Osteocyte (in vitro differentiated cells): ENCODE data around the gene SEMA3F. TPM values are rescaled to one million over a fixed set of nuclear protein-coding genes. Genes with fewer than 3 reads are reported as not detected.

ENCODE experiments used
- DNase-seq: peaks from one replicate; pipeline ENCODE4 v3.0.0; 2021; ENCODE audit warnings: mixed read lengths; ENCODE audit not compliant: unreplicated experiment; ENCODE audit errors: extremely low spot score
- H3K27ac Mint-ChIP-seq: one replicate; pipeline ENCODE4 v1.8.0; 2021; ENCODE audit warnings: mild to moderate bottlenecking, mixed read lengths; ENCODE audit not compliant: unreplicated experiment
- H3K27me3 Mint-ChIP-seq: one replicate; pipeline ENCODE4 v1.8.0; 2021; ENCODE audit warnings: mixed read lengths; ENCODE audit not compliant: unreplicated experiment
- H3K36me3 Mint-ChIP-seq: one replicate; pipeline ENCODE4 v1.8.0; 2021; ENCODE audit warnings: mixed read lengths; ENCODE audit not compliant: unreplicated experiment
- H3K4me1 Mint-ChIP-seq: one replicate; pipeline ENCODE4 v1.8.0; 2021; ENCODE audit warnings: mixed read lengths; ENCODE audit not compliant: unreplicated experiment
- H3K4me3 Mint-ChIP-seq: one replicate; pipeline ENCODE4 v1.8.0; 2021; ENCODE audit warnings: mild to moderate bottlenecking, moderate library complexity, mixed read lengths; ENCODE audit not compliant: unreplicated experiment
- H3K9me3 Mint-ChIP-seq: one replicate; pipeline ENCODE4 v1.8.0; 2021; ENCODE audit warnings: mixed read lengths; ENCODE audit not compliant: unreplicated experiment
- total RNA-seq: library from RNA; stranded (reverse); gene quantifications from 2 replicates; pipeline ENCODE4 v1.2.1, GENCODE V29; 2021
- TF ChIP-seq, protein P1 (sequence below): fragments of 200-600 bp; sonication (generic); IDR thresholded peaks from 2 replicates; pipeline ENCODE4 v1.5.0; 2021; ENCODE audit warnings: antibody characterized with exemption, mild to moderate bottlenecking, moderate library complexity

Gene SEMA3F
- total RNA-seq, 1 donor from 2014 or later, result 11.8 TPM

DNA sequence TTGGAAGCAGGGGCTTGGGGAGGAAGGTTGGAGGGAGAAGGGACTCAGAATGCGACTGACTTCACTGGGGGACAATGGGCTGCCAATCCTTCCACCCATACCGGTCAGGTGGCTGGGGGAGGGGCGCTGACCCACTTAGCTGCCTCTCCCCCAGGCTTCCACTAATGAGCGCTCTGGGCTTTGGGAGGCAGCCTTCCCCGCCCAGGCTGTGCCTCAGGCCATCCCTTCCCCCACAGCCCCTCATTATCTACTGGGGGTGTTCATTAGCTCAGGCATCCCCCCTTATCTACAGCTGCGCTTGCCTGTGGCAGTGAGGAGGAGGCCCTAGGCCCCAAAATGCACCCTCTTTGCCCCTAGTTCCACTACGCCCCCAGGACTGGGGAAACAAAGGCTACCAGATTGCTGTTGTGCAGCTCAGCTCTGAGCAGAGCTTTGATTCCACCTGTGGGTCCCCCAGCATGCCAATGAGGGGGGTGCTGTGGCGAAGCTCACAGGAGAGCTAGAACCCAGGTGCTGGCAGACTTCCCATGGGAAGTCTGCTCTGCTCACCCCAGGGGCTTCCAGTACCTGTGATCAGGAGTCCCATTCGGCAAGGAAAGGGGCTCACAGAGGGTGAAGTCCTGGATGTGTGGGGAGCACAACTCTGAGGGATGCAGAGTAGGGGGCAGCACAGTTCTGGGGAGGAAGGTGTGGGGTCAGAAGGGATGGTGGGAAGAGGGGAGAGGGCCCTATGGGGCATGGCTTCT is 29.4 kb upstream of the SEMA3F start:
- peak overlapping the region; percentile 29 for H3K4me3 Mint-ChIP-seq

DNA sequence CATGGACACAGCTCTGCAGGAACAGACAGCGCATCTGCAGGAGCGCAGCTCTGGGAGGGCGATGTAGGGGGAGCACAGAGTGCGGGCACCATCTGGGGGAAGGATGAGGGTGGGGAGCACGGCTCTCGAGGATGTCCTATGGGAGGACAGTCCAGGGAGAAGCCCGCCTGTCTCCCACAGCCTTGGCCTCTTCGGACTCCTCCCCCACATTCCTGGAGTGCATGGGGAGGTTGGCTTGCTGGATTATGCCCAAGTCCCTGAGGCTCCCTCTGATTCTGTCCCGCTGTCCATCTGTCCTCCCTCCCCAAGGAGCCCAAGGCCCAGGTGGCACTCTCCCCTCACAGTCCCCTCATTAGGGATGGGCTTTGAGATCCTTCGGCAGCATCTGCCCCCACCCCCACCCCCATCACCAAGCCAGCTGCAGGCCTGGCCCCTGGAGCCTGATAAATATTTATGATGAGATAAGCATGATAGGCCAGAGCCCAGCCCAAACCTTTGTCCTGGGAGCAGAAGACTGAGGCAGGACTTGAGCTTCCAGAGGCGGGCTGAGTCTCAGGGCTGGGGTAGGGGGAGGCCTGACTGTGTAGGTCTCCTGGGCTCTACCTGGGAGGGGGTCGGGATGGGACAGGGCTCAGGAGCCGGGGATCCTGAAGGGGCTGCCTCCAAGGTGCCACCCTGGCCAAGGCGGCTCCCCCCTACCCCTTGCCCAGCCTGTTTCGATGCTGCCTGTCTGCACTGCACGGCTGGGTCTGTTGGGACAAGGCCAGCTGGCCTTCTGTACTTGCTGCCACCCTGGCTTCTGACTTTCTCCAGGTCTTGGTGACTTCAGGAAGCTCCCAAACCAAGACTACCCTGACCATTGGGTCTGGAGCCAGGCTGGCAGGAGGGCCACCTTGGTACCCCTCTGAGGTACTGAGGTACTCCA is 28.6 kb upstream of the SEMA3F start:
- peak overlapping the region; percentile 29 for H3K4me3 Mint-ChIP-seq
- no peak overlapping the region for H3K27ac Mint-ChIP-seq
- TF ChIP-seq, protein P1, sequence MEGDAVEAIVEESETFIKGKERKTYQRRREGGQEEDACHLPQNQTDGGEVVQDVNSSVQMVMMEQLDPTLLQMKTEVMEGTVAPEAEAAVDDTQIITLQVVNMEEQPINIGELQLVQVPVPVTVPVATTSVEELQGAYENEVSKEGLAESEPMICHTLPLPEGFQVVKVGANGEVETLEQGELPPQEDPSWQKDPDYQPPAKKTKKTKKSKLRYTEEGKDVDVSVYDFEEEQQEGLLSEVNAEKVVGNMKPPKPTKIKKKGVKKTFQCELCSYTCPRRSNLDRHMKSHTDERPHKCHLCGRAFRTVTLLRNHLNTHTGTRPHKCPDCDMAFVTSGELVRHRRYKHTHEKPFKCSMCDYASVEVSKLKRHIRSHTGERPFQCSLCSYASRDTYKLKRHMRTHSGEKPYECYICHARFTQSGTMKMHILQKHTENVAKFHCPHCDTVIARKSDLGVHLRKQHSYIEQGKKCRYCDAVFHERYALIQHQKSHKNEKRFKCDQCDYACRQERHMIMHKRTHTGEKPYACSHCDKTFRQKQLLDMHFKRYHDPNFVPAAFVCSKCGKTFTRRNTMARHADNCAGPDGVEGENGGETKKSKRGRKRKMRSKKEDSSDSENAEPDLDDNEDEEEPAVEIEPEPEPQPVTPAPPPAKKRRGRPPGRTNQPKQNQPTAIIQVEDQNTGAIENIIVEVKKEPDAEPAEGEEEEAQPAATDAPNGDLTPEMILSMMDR, result no peak
- H3K27me3 Mint-ChIP-seq, result no peaks in the 10 kb centered on the region
- no peaks in the 10 kb centered on the region for H3K36me3 Mint-ChIP-seq
- H3K9me3 Mint-ChIP-seq, result no peaks in the 10 kb centered on the region
- DNase-seq, result no peak
- H3K4me1 Mint-ChIP-seq, result peaks cover 57% of the 10 kb centered on the region

More for the DNA sequence above, 29.4 kb upstream of the SEMA3F start:
- TF ChIP-seq, protein P1, result no peak
- Mint-ChIP-seq H3K36me3 (no peaks in the 10 kb centered on the region), H3K9me3 (no peaks in the 10 kb centered on the region), H3K27ac (no peak overlapping the region), H3K4me1 (peaks cover 59% of the 10 kb centered on the region), H3K27me3 (no peaks in the 10 kb centered on the region)
- no peak for DNase-seq

- TF ChIP-seq, protein P1, result no peak
- no peaks in the 10 kb centered on the region for H3K9me3 Mint-ChIP-seq
- no peak for DNase-seq
- peaks cover 50% of the 10 kb centered on the region for H3K4me1 Mint-ChIP-seq
- peak overlapping the region; percentile 47 for H3K27ac Mint-ChIP-seq
- H3K4me3 Mint-ChIP-seq, result no peak overlapping the region
- H3K36me3 Mint-ChIP-seq, result no peaks in the 10 kb centered on the region
- H3K27me3 Mint-ChIP-seq, result no peaks in the 10 kb centered on the region
These were observed 27.9 kb upstream of the SEMA3F start for GRCh38 chr3:50127251-50127691.

DNA sequence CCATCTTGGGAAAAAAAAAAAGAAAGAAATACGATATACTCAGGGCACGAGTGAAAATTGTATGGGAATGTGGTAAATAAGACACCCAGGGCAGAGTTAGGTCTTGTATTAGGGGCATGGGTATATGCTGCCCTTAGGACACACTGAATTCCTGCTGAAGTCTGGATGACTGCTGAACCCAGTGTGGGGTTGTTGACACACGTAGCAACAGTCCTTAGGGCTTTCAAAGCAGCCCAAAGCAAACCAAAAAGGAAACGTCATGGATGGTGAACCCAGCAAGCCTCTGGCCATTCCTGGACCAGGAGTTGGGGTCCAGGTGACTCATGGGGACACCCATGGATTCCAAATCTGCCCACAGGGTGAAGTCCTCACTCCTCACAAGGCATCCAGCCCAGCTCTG is 27.1 kb upstream of the SEMA3F start:
- Mint-ChIP-seq H3K27ac (peak overlapping the region; percentile 27), H3K27me3 (no peaks in the 10 kb centered on the region), H3K36me3 (no peaks in the 10 kb centered on the region), H3K4me1 (peaks cover 47% of the 10 kb centered on the region), H3K4me3 (no peak overlapping the region), H3K9me3 (no peaks in the 10 kb centered on the region)
- no peak for DNase-seq
- TF ChIP-seq, protein P1, result no peak

DNA sequence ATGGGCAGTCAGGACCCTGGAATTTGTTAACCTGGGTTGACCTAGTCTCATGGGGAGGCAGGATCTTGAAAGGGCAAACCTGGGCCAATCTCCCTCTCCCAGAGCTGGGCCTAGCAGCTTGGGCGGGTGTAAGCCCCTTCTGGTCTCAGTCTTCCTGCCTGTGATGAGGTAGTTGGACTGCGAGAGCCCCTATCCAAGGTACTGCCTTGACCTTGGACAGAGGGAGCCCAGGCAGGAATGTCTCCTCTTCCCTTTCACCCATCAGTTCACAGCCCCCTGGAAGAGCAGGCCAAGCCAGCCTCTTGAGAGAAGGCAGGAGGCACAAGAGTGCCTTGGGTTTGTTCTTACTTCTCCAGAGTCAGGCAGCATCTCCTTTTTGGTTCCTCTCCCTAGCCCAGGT is 24.7 kb upstream of the SEMA3F start:
- no peaks in the 10 kb centered on the region for H3K27me3 Mint-ChIP-seq
- H3K36me3 Mint-ChIP-seq, result no peaks in the 10 kb centered on the region
- H3K9me3 Mint-ChIP-seq, result no peaks in the 10 kb centered on the region
- no peak for DNase-seq
- H3K4me1 Mint-ChIP-seq, result peaks cover 30% of the 10 kb centered on the region
- H3K4me3 Mint-ChIP-seq, result no peak overlapping the region
- TF ChIP-seq, protein P1, result no peak
- no peak overlapping the region for H3K27ac Mint-ChIP-seq
